Tibial nerve (tissue), 3 donors: ENCODE measurements around the gene PSMC3.

ENCODE experiments used
- POLR2A ChIP-seq, 2 donors: fragments of 450-650 bp; IDR thresholded peaks; one replicate each; pipeline ENCODE4 v1.6.1; 2017; ENCODE audit warnings: antibody characterized with exemption in 2 of 2, mild to moderate bottlenecking in 2 of 2, moderate library complexity in 2 of 2
- TF ChIP-seq, protein P1 (sequence below), 5 experiments: fragments of 200-600 bp in 3 of 5; fragments of 450-650 bp in 2 of 5; sonication (generic) in 3 of 5; IDR thresholded peaks; one replicate each; pipeline ENCODE4 v1.5.1; 2016 to 2019; ENCODE audit warnings: antibody characterized with exemption in 5 of 5, mild to moderate bottlenecking in 3 of 5, moderate library complexity in 2 of 5

DNA sequence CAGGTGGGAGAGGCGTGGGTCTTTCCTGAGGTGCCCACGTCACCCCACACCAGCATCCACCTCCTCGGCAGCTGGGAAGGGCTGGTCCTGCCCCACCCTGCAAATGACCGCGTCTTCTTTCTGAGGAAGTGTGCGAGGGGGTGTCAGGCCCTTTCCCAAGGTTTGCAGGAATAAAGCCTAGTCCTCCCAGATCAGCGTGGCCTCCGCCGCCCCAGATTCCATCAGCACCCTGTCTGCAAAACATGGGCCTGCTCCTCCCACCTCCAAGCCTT lies 32.3 kb downstream of the PSMC3 start:
- TF ChIP-seq, protein P1, sequence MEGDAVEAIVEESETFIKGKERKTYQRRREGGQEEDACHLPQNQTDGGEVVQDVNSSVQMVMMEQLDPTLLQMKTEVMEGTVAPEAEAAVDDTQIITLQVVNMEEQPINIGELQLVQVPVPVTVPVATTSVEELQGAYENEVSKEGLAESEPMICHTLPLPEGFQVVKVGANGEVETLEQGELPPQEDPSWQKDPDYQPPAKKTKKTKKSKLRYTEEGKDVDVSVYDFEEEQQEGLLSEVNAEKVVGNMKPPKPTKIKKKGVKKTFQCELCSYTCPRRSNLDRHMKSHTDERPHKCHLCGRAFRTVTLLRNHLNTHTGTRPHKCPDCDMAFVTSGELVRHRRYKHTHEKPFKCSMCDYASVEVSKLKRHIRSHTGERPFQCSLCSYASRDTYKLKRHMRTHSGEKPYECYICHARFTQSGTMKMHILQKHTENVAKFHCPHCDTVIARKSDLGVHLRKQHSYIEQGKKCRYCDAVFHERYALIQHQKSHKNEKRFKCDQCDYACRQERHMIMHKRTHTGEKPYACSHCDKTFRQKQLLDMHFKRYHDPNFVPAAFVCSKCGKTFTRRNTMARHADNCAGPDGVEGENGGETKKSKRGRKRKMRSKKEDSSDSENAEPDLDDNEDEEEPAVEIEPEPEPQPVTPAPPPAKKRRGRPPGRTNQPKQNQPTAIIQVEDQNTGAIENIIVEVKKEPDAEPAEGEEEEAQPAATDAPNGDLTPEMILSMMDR (IDR thresholded peaks at IDR 0.05), result no peak
- no peak for TF ChIP-seq POLR2A (IDR thresholded peaks at IDR 0.05)
